Activated T-cell treated with anti-CD3 and anti-CD28 coated beads, Interleukin-2, amount 50 U/mL, for 4 hours (primary cell): ENCODE measurements around the gene SELENOT. TPM values are rescaled to one million over a fixed set of nuclear protein-coding genes. Genes with fewer than 3 reads are reported as not detected.
"Not testable (repeated sequence)": the region's sequence is repeated elsewhere in the genome, so short reads cannot be mapped to it uniquely, and the experiment has no call there.

ENCODE experiments used
- ATAC-seq, 2 donors: fragments of 200-7000 bp; cut with Tn5 transposase; one replicate each; pipeline ENCODE4 v1.10.0; 2021
- DNase-seq: peaks from one replicate; pipeline ENCODE4 v3.0.0-alpha.2; 2020
- H3K27me3 Mint-ChIP-seq: one replicate; pipeline ENCODE4 v1.8.0; 2021; ENCODE audit warnings: low read depth, mixed read lengths
- H3K36me3 Mint-ChIP-seq: one replicate; pipeline ENCODE4 v1.8.0; 2022; ENCODE audit warnings: mixed read lengths; ENCODE audit not compliant: insufficient read depth
- H3K4me1 Mint-ChIP-seq: one replicate; pipeline ENCODE4 v1.8.0; 2021; ENCODE audit warnings: low read depth, mixed read lengths
- H3K4me3 Mint-ChIP-seq: one replicate; pipeline ENCODE4 v1.8.0; 2021; ENCODE audit warnings: mild to moderate bottlenecking, moderate library complexity, mixed read lengths
- H3K9me3 Mint-ChIP-seq: one replicate; pipeline ENCODE4 v1.8.0; 2021; ENCODE audit warnings: mixed read lengths
- total RNA-seq, 3 donors: library from RNA; stranded (reverse); gene quantifications; one replicate each; pipeline ENCODE4 v1.2.1, GENCODE V29; 2021

SELENOT gene
- total RNA-seq, 3 donors from 2014 or later: 158 to 164 (median 162) TPM

DNA sequence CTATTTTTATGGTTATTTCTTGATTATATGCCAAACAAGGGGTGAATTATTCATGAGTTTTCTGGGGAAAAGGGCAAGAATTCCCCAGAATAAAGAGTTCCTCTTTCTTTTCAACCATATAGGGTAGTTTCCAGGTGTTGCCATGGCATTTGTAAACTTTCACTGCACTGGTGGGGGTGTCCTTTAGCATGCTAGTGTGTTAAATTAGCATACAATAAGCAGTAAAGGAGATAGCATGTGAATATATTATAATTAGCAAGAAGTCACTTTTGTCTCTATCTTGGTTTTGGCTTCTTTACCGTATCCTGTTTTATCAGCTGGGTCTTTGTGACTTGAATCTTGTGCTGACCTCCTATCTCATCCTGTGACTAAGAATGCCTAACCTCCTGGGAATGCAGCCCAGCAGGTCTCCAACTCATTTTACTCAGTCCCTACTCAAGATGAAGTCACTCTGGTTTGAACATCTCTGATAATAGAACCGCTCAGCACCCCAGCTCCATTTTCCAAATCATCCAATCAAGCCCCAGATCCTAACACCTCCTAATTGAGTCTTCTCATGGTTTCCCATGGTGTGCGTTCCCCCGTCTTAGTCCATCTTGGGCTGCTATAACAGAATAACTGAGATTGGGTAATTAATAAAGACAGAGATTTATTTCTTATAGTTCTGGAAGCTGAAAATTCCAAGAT is 3.4 kb upstream of the SELENOT start:
- H3K27me3 Mint-ChIP-seq: no peaks in the 10 kb centered on the region
- H3K4me1 Mint-ChIP-seq: peaks cover 31% of the 10 kb centered on the region
- H3K4me3 Mint-ChIP-seq: no peak overlapping the region
- DNase-seq (no peak), ATAC-seq (no peak)
- peaks cover 5% of the 10 kb centered on the region for H3K36me3 Mint-ChIP-seq
- no peaks in the 10 kb centered on the region for H3K9me3 Mint-ChIP-seq

- not testable (repeated sequence) for ATAC-seq, H3K4me3 Mint-ChIP-seq, H3K27me3 Mint-ChIP-seq, H3K36me3 Mint-ChIP-seq, H3K9me3 Mint-ChIP-seq, DNase-seq
- H3K4me1 Mint-ChIP-seq: peaks cover 37% of the 10 kb centered on the region
Measured at GRCh38 chr3:150600647-150601530, 2.2 kb upstream of the SELENOT start.

- peak overlapping the region; percentile 100 for H3K4me3 Mint-ChIP-seq
- ATAC-seq: no peak
- no peaks in the 10 kb centered on the region for H3K9me3 Mint-ChIP-seq
- no peaks in the 10 kb centered on the region for H3K27me3 Mint-ChIP-seq
- peaks cover 54% of the 10 kb centered on the region for H3K4me1 Mint-ChIP-seq
- no peak for DNase-seq
- H3K36me3 Mint-ChIP-seq: peaks cover 18% of the 10 kb centered on the region
Measured at GRCh38 chr3:150602426-150603152, 532 bp upstream of the SELENOT start.

DNA sequence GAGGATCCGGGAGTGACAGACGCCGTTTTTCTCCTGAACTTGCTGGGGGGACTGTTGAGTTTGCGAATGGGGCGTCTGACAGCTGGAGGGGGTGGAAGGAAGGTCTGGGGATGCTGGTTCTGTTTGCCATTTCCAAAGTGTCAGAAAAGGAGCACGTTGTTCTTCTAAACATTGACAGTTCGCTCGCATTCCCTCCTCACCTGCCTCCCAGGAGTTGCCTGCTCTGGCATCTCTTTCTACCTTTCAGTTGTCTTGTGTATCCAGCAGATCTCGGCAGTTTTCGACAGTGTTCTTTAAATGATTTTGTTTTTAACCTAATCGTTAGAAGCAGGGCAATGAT is 829 bp downstream of the SELENOT start:
- peaks cover 68% of the 10 kb centered on the region for H3K4me1 Mint-ChIP-seq
- peak overlapping the region; percentile 100 for H3K4me3 Mint-ChIP-seq
- no peaks in the 10 kb centered on the region for H3K27me3 Mint-ChIP-seq
- no peaks in the 10 kb centered on the region for H3K9me3 Mint-ChIP-seq
- ATAC-seq (no peak), DNase-seq (no peak)
- peaks cover 26% of the 10 kb centered on the region for H3K36me3 Mint-ChIP-seq

DNA sequence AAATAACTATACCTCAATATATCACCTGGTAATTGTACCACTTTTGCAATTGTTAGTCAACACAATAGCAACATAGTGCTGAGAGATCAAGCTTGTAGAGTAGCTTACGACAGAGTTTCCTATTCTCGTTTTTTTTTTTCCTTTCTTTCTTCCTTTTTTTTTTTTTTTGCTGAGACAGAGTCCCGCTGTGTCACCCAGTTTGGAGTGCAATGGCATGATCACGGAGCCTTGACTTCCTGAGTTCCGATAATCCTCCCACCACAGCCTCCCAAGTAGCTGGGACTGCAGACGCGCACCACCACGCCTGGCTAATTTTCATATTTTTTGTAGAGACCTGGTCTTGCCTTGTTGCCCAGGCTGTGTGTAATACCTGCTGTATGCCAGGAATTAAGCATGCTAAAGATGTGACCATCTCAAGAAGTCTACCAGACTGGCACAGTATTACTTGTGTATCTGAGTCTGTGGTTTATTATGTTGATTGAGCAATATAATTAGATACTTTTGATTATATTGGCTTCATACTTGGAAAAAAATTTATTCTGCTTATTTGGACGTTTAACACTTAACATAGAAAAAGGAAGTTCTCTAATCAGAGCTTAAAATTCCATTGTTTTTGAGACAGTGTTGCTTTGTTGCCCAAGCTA is 3.0 kb downstream of the SELENOT start:
- H3K4me1 Mint-ChIP-seq: peaks cover 78% of the 10 kb centered on the region
- H3K9me3 Mint-ChIP-seq: no peaks in the 10 kb centered on the region
- peaks cover 27% of the 10 kb centered on the region for H3K36me3 Mint-ChIP-seq
- H3K4me3 Mint-ChIP-seq: peak overlapping the region; percentile 100
- ATAC-seq (no peak), DNase-seq (no peak)
- no peaks in the 10 kb centered on the region for H3K27me3 Mint-ChIP-seq

- Mint-ChIP-seq H3K36me3 (peaks cover 32% of the 10 kb centered on the region), H3K4me1 (peaks cover 73% of the 10 kb centered on the region), H3K4me3 (peak overlapping the region; percentile 42)
Measured at GRCh38 chr3:150607267-150608065, 4.3 kb downstream of the SELENOT start.

DNA sequence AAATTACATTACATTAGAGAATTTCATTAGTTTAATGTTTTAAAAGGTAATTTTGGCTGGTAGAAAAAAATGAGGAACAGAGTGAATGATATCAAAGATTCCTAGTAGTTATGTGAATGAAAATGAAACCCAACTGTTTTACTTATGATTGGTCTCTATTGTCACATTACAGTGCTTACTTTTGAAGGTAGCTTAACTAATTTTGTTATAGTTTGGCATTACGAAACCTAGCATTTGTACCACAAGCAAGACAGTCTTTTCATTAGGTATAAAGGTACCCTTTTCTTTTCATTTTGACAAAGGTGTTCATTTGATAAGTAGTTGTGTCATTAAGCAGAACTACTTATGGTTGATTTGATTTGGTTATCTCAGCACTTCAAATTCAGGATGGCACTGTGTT is 6.9 kb downstream of the SELENOT start:
- peak overlapping the region; percentile 51 for H3K4me3 Mint-ChIP-seq
- H3K9me3 Mint-ChIP-seq: no peaks in the 10 kb centered on the region
- ATAC-seq (peak; percentile 30 to 65), DNase-seq (no peak)
- peaks cover 45% of the 10 kb centered on the region for H3K36me3 Mint-ChIP-seq
- H3K27me3 Mint-ChIP-seq: no peaks in the 10 kb centered on the region
- peaks cover 82% of the 10 kb centered on the region for H3K4me1 Mint-ChIP-seq

More at GRCh38 chr3:150607267-150608065, 4.3 kb downstream of the SELENOT start:
- Mint-ChIP-seq H3K9me3 (no peaks in the 10 kb centered on the region), H3K27me3 (no peaks in the 10 kb centered on the region)
- ATAC-seq (no peak), DNase-seq (no peak)

DNA sequence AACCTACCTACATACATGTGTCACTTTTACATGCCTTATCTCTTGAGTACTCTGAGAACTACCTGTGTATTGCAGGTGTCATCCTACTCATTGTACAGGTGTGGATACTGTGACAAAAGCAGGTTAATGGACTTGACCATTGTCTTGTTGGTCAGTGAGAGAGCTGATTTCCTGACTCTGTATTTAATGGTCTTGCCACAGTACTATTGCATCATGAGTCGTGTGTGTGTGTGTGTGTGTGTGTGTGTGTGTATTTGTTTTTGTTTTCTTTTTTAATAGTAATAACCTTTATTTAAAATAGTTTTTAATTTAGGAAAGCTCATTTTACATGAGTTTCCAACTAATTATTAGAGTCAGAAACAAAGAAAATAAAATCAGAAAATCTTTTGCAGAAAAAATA is 7.7 kb downstream of the SELENOT start:
- H3K27me3 Mint-ChIP-seq: no peaks in the 10 kb centered on the region
- H3K4me1 Mint-ChIP-seq: peaks cover 78% of the 10 kb centered on the region
- ATAC-seq (no peak), DNase-seq (no peak)
- no peak overlapping the region for H3K4me3 Mint-ChIP-seq
- no peaks in the 10 kb centered on the region for H3K9me3 Mint-ChIP-seq
- H3K36me3 Mint-ChIP-seq: peaks cover 45% of the 10 kb centered on the region

DNA sequence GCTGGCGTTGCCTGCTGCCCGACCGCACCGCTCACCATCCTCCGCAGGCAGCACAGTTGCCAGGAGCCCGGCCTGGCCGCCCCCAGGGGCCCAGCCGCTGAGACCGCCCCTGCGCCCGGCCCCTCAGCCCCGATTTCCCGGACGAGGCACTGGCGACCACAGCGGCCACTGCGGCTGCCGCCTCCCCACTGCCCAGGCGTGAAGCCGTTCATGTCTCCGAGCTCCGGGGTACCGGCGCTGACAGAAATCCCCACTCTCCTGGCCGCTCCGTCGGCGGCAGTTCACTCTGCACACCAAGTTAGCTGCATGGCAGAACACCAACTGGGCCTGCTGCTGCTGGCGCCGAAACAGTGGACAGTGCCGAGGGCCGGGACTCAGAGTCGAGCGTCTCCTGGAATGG is 8.5 kb downstream of the SELENOT start:
- ATAC-seq: no peak
- no peaks in the 10 kb centered on the region for H3K9me3 Mint-ChIP-seq
- H3K4me3 Mint-ChIP-seq: no peak overlapping the region
- H3K36me3 Mint-ChIP-seq: peaks cover 44% of the 10 kb centered on the region
- peaks cover 72% of the 10 kb centered on the region for H3K4me1 Mint-ChIP-seq
- no peaks in the 10 kb centered on the region for H3K27me3 Mint-ChIP-seq
- no peak for DNase-seq

DNA sequence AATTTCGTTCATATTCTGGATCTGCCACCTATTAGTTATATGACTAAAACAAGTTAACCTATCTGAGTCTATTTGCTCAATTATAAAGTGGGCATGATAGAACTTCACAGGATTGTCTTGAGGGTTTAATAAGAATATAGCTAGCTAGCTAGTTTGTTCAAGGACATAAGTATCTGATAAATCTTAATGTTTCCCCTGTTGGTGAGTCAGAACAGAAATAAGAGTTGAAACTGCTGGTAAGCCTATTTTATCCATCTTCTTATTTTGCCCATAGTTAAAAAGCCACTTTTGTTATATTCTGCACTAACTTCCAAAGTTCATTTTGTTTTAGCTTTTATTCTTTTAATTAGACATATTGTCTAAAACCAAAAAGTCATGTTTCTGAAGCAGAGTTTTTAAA is 9.4 kb downstream of the SELENOT start:
- H3K4me3 Mint-ChIP-seq: no peak overlapping the region
- ATAC-seq: no peak
- H3K36me3 Mint-ChIP-seq: peaks cover 38% of the 10 kb centered on the region

GRCh38 chr3:150613034-150613433 is 9.9 kb downstream of the SELENOT start:
- H3K36me3 Mint-ChIP-seq: peaks cover 35% of the 10 kb centered on the region
- DNase-seq (no peak), ATAC-seq (no peak)
- no peak overlapping the region for H3K4me3 Mint-ChIP-seq
- no peaks in the 10 kb centered on the region for H3K27me3 Mint-ChIP-seq
- H3K9me3 Mint-ChIP-seq: no peaks in the 10 kb centered on the region
- peaks cover 66% of the 10 kb centered on the region for H3K4me1 Mint-ChIP-seq

More for the DNA sequence above, 9.4 kb downstream of the SELENOT start:
- DNase-seq: no peak
- no peaks in the 10 kb centered on the region for H3K27me3 Mint-ChIP-seq
- H3K4me1 Mint-ChIP-seq: peaks cover 70% of the 10 kb centered on the region
- no peaks in the 10 kb centered on the region for H3K9me3 Mint-ChIP-seq

DNA sequence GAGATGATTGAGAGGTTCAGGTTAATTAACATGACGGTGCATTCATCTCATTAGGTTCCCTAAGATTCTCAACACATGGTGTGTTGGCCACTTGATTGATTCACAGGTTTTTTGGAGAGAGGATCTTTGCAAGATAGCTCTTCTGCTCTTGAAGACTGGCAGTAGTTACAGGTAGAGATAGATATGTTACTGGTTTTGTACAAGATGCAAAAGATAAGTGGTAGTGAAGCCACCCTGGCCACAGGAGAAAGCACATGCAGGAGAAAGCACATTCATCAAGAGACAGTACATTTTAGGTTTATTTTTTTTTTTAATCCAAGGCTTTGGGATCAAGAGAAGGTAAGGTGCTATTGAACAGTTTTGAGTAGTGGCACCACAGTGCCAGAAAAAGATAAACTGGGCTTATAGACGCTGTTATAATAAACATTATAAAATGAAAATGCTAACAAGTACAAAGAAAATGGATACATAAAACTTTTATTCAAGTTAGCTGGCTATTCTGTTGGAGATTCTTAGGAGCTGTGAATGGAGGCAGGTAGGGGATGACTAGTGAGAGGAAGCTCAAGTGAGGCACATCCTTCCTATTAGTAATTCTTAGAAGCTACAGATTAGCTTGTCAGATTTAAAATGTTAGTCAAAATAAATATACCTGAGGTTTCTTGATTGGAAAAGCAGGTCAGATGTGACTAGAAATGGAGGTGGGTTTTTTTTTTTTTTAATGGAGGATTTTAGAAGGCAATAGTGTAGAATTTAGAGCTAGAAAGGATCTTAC is 10.8 kb downstream of the SELENOT start:
- H3K36me3 Mint-ChIP-seq: peaks cover 38% of the 10 kb centered on the region
- H3K27me3 Mint-ChIP-seq: no peaks in the 10 kb centered on the region
- DNase-seq (no peak), ATAC-seq (peak in 1 of 2 donors; percentile 44)
- H3K4me3 Mint-ChIP-seq: no peak overlapping the region
- peaks cover 62% of the 10 kb centered on the region for H3K4me1 Mint-ChIP-seq
- H3K9me3 Mint-ChIP-seq: no peaks in the 10 kb centered on the region
